ENCODE results near the gene ASB1. TPM values are rescaled to one million over a fixed set of nuclear protein-coding genes. Genes with fewer than 3 reads are reported as not detected.

ASB1 gene
- total and polyA plus RNA-seq, 9 of the 15 experiments (the other 6 are each of a cell fraction or from before 2014, with no cell fraction given), result 6.3 to 37.7 (median 23.9) TPM

DNA sequence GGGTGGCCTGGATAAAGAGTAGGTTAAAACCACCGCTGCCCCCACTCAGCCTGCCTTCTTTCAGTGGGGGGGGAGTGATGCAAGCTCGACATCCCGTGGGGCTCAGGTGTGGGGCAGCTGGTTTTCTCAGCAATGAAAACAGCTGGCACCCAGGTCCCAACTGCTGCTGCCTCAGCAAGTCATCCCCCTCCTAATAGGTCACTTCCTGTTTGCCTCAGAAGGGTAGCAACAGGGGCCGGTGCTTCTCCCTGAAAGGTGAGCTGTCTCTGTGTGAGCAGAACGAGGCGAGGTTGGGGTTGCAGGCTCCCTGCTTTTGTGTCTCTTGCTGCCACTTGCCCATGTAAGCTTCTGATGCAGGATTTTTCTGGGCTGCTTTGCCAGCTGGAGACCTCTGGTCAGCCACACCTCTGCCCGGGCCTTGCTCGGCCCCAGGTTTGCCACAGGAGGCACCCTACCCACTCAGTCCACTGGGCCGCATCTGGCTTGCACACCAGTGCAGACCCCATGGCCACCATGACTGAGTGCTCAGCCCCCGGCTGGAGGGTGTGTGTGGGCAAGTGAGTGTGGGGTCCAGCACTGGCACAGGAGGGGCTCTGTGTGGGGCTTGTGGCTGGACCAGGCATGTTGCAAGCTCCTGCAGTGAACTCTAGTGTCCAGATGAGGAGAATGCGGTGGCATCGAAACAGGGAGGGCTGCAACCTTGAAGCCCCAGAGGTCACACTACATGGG, 11.5 kb upstream of the ASB1 start:
- no peaks in the 10 kb centered on the region for H3K27me3 ChIP-seq (ENCODE audit: control insufficient read depth in 2 of 2, insufficient read depth in 2 of 2, low read length in 2 of 2)
- ChIA-PET POLR2A (interaction anchor here (0.5 kb wide), 1 partner anchor 11 kb away, joined by 3 read pairs; no protein-coding TSS in a partner anchor), CTCF (ENCODE audit: low intra/inter-chr PET ratio) (no interaction called here)
- no TSS peak for BruUV-seq (replicated peaks)
- in situ Hi-C loops (cut with MboI), result no loop called here
- H3K27ac ChIP-seq (ENCODE audit: extremely low read depth, low read depth, low read length), result no peak overlapping the region
- no peak overlapping the region for H2AFZ ChIP-seq (ENCODE audit: low read depth, low read length)
- WGBS (ENCODE audit: insufficient coverage, low coverage, missing lambda C conversion rate), result 76% methylated on average over 10 of the region's 12 CpGs
- intact Hi-C loops (cut with micrococcal nuclease), result no loop called here
- ATAC-seq (no peak), DNase-seq (ENCODE audit: extremely low read depth in 1 of 4, low spot score in 3 of 4) (no peak), FAIRE-seq (no peak)
- no peak overlapping the region for H3K9ac ChIP-seq (ENCODE audit: insufficient read depth in 1 of 2, low read depth in 2 of 2, low read length in 2 of 2)
- H3K4me2 ChIP-seq (ENCODE audit: insufficient read depth, low read length), result no peak overlapping the region
- no peaks in the 10 kb centered on the region for H4K20me1 ChIP-seq (replicated peaks; ENCODE audit: control insufficient read depth, insufficient read depth, low read length)
- H3K4me3 ChIP-seq, result no peak overlapping the region
- H3K4me1 ChIP-seq (replicated peaks in 1 of 2; ENCODE audit: control insufficient read depth in 2 of 2, insufficient read depth in 2 of 2, low read length in 2 of 2), result peaks cover 13 to 18% of the 10 kb centered on the region in 2 experiments; a peak in 4 of 5 replicates
- peaks cover 9% of the 10 kb centered on the region for H3K79me2 ChIP-seq (ENCODE audit: control insufficient read depth, insufficient read depth, low read length)
- no peaks in the 10 kb centered on the region for H3K9me3 ChIP-seq (replicated peaks; ENCODE audit: control insufficient read depth, insufficient read depth, low read depth, low read length)
- no peaks in the 10 kb centered on the region for H3K9me1 ChIP-seq (ENCODE audit: control insufficient read depth, insufficient read depth, low read length)
- no peaks in the 10 kb centered on the region for H3K36me3 ChIP-seq (ENCODE audit: control insufficient read depth, insufficient read depth, low read length)
- TF ChIP-seq RBM14 (IDR thresholded peaks at IDR 0.05; ENCODE audit: borderline replicate concordance, insufficient read depth, low read depth, low read length), result no peak
- TF ChIP-seq, protein P1, sequence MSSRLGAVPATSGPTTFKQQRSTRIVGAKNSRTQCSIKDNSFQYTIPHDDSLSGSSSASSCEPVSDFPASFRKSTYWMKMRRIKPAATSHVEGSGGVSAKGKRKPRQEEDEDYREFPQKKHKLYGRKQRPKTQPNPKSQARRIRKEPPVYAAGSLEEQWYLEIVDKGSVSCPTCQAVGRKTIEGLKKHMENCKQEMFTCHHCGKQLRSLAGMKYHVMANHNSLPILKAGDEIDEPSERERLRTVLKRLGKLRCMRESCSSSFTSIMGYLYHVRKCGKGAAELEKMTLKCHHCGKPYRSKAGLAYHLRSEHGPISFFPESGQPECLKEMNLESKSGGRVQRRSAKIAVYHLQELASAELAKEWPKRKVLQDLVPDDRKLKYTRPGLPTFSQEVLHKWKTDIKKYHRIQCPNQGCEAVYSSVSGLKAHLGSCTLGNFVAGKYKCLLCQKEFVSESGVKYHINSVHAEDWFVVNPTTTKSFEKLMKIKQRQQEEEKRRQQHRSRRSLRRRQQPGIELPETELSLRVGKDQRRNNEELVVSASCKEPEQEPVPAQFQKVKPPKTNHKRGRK (tag; IDR thresholded peaks at IDR 0.05), result no peak
- TF ChIP-seq CHD1 (IDR thresholded peaks at IDR 0.05; ENCODE audit: low read length), result no peak
- no peak for TF ChIP-seq BRD9 (IDR thresholded peaks at IDR 0.05; ENCODE audit: low read depth, partially characterized antibody)
- TF ChIP-seq, protein P2, sequence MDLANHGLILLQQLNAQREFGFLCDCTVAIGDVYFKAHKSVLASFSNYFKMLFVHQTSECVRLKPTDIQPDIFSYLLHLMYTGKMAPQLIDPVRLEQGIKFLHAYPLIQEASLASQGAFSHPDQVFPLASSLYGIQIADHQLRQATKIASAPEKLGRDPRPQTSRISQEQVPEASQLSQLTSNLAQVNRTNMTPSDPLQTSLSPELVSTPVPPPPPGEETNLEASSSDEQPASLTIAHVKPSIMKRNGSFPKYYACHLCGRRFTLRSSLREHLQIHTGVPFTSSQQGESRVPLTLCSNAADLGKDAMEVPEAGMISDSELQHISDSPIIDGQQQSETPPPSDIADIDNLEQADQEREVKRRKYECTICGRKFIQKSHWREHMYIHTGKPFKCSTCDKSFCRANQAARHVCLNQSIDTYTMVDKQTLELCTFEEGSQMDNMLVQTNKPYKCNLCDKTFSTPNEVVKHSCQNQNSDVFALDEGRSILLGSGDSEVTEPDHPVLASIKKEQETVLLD (IDR thresholded peaks at IDR 0.05), result no peak
- TF ChIP-seq RBM22 (IDR thresholded peaks at IDR 0.05; ENCODE audit: low read depth, low read length, poor library complexity, severe bottlenecking), result no peak
- TF ChIP-seq, protein P3, sequence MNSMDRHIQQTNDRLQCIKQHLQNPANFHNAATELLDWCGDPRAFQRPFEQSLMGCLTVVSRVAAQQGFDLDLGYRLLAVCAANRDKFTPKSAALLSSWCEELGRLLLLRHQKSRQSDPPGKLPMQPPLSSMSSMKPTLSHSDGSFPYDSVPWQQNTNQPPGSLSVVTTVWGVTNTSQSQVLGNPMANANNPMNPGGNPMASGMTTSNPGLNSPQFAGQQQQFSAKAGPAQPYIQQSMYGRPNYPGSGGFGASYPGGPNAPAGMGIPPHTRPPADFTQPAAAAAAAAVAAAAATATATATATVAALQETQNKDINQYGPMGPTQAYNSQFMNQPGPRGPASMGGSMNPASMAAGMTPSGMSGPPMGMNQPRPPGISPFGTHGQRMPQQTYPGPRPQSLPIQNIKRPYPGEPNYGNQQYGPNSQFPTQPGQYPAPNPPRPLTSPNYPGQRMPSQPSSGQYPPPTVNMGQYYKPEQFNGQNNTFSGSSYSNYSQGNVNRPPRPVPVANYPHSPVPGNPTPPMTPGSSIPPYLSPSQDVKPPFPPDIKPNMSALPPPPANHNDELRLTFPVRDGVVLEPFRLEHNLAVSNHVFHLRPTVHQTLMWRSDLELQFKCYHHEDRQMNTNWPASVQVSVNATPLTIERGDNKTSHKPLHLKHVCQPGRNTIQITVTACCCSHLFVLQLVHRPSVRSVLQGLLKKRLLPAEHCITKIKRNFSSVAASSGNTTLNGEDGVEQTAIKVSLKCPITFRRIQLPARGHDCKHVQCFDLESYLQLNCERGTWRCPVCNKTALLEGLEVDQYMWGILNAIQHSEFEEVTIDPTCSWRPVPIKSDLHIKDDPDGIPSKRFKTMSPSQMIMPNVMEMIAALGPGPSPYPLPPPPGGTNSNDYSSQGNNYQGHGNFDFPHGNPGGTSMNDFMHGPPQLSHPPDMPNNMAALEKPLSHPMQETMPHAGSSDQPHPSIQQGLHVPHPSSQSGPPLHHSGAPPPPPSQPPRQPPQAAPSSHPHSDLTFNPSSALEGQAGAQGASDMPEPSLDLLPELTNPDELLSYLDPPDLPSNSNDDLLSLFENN (IDR thresholded peaks at IDR 0.05; ENCODE audit: low read depth in 2 of 2, low read length in 2 of 2), result no peak
- no peak for TF ChIP-seq HIVEP1 (CRISPR knock-in tag; IDR thresholded peaks at IDR 0.05)
- TF ChIP-seq, protein P4, sequence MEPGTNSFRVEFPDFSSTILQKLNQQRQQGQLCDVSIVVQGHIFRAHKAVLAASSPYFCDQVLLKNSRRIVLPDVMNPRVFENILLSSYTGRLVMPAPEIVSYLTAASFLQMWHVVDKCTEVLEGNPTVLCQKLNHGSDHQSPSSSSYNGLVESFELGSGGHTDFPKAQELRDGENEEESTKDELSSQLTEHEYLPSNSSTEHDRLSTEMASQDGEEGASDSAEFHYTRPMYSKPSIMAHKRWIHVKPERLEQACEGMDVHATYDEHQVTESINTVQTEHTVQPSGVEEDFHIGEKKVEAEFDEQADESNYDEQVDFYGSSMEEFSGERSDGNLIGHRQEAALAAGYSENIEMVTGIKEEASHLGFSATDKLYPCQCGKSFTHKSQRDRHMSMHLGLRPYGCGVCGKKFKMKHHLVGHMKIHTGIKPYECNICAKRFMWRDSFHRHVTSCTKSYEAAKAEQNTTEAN (CRISPR knock-in tag; IDR thresholded peaks at IDR 0.05), result no peak
- TF ChIP-seq, protein P5, sequence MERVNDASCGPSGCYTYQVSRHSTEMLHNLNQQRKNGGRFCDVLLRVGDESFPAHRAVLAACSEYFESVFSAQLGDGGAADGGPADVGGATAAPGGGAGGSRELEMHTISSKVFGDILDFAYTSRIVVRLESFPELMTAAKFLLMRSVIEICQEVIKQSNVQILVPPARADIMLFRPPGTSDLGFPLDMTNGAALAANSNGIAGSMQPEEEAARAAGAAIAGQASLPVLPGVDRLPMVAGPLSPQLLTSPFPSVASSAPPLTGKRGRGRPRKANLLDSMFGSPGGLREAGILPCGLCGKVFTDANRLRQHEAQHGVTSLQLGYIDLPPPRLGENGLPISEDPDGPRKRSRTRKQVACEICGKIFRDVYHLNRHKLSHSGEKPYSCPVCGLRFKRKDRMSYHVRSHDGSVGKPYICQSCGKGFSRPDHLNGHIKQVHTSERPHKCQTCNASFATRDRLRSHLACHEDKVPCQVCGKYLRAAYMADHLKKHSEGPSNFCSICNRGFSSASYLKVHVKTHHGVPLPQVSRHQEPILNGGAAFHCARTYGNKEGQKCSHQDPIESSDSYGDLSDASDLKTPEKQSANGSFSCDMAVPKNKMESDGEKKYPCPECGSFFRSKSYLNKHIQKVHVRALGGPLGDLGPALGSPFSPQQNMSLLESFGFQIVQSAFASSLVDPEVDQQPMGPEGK (CRISPR knock-in tag; IDR thresholded peaks at IDR 0.05; ENCODE audit: borderline replicate concordance), result no peak
